Fibroblast of skin of scalp (primary cell): ENCODE results near the gene BAMBI.

Experiments used
- DNase-seq: peaks from one replicate; pipeline ENCODE4 v3.0.0-alpha.2; 2013

Gene BAMBI

DNA sequence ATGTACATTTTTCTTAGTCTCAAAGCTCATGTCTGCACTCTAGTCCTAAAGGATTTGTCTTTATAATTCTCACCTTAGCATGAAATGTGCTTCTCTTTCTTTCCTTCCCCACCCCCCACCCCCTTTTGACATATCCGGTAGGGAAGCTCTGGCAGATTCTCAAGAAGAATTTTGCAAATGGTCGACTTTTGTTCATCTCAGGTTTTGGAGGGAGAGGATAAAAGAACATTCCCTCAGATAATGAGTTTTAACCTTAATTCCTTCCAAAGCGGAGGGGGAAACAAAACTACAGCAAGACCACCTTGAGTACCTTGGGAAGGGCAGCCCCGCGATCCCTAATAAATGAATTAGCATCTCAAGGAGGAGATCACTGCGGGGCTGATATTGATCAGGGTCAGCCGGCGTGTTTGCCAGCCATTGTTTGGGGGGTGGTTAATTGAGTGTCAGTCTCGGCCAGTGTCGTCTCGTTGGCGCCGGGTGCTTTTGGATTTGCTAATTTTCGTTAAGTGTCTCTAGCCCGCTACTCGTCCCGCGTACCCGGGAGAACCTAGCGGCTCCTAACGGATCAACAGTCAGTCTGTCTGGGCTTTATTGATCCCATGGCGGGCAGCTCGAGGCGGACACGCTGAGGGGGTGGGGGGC, 874 bp upstream of the BAMBI start:
- DNase-seq = no peak

DNA sequence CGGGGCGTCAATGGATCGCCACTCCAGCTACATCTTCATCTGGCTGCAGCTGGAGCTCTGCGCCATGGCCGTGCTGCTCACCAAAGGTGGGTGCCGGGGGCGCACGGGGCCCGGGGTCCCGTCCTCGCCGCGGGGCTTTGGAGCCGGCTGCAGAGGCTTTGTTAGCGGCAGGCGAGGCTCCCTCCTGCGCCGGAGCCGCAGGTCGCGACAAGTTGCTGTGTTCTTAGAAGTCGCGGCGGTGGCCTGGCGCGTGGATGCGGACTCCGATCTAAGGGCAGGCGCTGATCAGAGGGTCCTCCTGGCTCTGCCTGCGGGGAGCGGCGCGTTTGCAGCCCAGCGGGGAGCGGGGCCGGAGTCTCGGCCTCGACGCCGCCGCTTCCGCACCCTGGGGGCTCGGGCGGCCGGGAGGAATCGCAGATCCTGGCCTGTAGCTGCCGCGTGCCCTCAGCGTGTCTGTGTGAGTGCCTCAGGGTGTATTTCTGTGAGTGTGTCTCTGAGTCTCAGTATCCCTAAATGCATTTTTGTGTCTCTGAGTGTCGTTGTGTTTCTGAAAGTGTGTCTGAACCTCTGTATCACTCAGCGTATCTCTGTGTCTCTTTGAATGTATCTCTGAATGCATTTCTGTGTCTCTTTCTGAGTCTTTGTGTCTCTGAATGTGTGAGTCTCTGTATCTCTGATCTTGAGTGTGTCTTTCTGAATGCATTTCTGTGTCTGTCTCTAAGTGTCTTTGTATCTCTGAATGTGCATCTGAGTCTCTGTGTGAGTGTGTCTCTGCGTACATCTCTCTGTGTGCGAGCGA, 766 bp downstream of the BAMBI start:
- DNase-seq = peak; percentile 32

DNA sequence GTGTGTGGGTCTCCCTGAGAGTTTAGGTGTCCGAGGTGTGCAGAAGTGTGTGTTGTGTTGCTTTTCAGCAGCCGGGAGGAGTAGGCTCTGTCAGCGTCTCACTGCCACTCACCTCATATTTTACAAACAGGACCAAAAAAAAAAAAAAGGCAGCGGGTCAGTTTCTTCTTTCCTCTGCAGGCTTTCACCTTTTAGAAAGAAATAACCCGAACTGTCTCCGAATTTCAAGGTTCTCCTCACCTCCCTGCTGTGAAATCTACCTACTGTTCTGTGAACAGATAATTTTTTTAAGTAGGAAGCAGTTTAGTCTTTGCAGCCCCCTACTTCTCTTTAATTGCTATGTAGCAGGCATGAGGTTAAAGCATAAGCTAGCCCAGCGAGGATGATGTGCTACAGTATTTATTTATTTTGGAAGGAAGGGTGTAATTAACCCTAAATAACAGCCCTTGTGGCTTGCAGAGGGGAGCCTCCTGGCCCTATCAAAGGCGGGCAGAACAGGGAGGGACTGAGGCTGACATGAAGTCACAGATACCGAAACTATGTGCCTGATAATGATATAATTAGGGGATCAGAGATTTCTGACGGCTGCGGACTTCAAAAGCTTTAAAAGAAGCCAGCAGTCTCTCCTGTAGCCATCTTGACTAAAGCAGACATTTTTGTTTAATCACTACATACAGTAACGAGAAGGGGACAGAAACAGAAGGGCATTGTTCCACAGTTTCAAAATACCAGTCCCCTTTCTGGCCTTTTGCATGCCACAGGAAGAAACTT, 1.6 kb downstream of the BAMBI start:
- DNase-seq = no peak

- DNase-seq = no peak
Measured at GRCh38 chr10:28679581-28680357, 2.4 kb downstream of the BAMBI start.

DNA sequence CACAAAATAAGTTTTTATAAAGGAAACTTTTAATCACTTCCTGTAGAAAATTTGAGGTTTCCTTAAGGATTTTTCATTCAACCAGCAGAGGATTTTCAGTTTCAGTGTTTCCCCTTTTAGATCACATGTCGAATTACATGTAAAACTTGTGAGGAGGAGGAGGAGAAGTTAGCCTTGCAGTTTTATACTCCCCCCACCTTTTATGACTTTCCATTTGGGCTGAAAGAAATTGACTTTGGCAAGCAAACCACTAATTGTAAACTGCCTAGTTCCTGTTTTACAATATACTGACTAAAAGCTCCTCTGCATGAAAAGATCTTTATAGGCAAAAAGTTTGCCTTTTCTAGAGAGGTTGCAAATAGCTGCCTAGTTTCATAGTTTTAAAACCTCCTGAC, 3.0 kb downstream of the BAMBI start:
- no peak for DNase-seq

DNA sequence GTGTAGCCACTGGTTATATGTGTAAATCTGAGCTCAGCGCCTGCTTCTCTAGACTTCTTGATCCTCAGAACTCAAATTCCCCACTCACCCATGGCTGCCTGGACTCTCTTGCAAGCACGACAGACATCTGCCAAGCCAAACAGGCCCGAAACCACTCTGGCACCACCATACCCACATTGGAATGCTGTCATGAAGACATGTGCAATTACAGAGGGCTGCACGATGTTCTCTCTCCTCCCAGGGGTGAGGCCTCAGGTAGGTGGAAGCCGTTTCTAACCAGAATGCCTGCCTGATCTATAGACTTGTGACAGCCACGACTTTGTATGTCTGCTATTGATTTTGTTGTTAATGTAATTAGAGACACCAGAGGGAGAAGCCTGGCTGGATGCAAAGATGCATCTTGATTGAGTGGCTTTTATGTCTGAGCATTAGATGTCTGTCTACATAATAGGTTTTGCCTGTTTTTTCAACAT, 4.0 kb downstream of the BAMBI start:
- no peak for DNase-seq

- no peak for DNase-seq
Measured at GRCh38 chr10:28681928-28682750, 4.8 kb downstream of the BAMBI start.

GRCh38 chr10:28684157-28684985, 7.0 kb downstream of the BAMBI start:
- no peak for DNase-seq

DNA sequence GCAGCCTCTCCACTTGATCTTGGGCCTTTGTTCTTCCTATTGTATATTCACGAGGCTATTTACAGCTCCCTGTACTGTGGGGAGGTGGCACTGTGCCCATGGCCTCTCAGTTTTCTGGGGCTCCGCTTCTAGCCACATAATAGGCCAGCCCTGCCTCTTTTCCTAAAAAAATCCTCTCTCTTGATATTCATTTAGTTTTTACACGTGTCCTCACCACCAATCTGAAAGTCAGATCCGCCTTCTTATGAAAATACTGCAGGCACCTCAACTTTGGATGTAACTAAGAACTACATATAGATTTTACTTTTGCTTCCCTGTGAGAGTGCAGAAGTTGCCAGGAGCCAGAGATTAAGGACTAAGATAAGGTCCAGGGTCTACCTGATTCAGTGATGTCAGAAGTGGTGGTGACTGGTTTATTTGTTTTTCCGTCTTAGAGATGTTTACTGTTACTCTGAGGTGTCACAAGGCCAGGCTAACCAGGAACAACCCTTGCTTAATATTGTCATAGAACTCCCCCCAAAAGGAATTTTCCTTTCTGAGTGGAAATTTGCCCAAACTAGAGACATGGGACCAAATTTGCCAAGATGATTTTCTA, 7.8 kb downstream of the BAMBI start:
- DNase-seq = no peak

DNA sequence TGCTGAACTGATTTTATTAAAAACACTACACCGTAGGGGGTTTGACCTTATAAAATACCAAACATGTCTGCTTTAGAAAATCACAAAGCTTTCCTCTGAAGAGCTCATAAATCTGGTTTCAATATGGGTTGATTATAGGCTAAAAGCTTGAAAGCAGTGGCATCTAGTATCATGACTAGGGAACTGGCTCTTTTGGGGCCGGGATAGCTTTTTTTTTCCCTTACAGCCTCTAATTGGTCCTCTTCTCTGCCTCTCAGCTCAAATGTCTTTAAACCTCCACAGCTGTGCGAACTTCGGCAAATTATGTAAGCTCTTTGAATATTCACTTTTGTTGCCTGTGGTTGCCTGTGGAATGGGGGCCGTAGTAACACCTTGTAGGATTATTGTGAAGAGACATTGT, 8.4 kb downstream of the BAMBI start:
- no peak for DNase-seq

GRCh38 chr10:28686835-28687682, 9.7 kb downstream of the BAMBI start:
- DNase-seq = no peak

DNA sequence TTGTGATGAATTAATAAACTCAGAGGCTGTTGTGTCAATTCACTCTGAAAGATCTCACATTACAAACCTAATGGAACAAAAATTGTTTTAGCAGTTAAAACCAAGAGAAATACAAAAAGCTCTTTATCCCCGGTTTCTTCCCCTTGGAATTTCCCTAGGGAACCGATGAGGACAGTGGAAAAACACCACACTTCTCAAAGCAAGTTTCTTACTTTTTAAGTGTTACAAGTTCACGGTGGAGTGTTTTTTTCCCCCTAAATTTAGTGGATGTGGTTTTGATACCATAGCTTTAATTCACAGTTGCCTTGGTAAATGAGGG, 10.3 kb downstream of the BAMBI start:
- no peak for DNase-seq

DNA sequence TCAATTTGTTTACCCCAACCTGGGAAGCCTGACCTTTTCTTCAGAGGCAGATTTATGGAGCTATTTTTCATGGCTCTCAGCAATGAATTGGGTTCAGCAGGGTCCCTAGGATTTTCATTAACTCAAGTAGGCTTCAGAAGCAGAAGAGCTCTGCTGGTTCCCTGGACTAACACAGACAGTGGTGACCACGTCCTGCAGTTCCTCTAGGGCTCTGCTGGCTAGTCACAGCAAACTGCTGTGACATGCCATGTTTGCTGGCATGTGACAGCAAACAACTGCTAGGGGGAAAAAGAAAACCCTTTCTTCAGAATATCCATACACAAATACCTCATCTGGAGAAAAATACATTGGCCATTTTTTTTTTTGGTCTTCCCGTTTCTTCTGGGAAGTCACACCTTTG, 13.2 kb downstream of the BAMBI start:
- no peak for DNase-seq

- no peak for DNase-seq
Measured at GRCh38 chr10:28691187-28691694, 13.9 kb downstream of the BAMBI start.

DNA sequence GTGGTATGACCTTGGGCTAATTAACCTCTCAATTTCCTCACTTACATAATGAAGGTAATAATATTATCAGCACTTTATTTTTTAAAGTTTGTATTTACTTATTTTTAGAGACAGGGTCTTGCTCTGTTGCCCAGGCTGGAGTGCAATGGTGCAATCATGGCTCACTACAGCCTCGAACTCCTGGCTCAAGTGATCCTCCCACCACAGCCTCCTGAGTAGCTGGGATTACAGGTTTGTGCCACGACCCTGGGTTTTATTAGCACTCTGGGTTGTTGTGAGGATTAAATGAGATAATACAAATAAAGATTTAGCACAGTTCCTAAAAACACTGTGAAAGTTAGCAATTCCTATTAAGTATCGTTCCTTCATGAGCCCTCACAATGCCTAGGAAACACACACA, 14.7 kb downstream of the BAMBI start:
- no peak for DNase-seq

DNA sequence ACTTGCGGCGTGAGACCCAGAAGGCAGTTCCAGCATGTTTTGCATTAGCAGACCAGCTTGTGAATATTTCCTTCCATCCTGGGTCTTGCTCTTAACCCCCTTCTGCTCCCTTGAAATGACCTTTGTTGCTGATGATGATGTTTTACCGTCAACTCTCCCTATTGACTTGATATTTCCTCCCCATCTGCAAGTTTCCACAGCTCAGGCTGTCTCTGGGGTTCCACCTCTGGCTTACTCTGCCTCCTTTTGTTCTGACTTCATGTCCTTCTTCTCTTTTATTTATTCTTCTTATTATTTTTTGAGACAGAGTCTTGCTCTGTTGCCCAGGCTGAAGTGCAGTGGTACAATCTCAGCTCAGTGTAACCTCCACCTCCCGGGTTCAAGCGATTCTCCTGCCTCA, 17.2 kb downstream of the BAMBI start:
- DNase-seq = no peak

DNA sequence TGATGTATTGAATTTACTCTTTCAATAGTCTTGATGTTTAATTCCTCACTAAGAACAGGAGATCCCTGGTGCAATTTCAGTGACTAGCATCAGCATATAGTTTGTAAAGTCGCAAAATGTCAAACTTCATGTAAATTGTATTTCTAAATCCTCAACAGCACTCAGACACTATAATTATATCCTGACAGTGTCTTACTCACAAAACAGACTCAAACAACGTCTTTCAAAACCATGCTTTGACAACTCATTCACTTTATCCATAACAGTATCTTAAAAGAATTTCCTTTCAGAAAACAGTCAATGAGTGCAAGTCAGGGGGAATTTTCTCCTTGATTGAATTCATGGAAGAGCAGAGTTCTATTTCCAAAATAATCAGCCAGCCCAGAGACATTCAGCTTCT, 20.8 kb downstream of the BAMBI start:
- no peak for DNase-seq

DNA sequence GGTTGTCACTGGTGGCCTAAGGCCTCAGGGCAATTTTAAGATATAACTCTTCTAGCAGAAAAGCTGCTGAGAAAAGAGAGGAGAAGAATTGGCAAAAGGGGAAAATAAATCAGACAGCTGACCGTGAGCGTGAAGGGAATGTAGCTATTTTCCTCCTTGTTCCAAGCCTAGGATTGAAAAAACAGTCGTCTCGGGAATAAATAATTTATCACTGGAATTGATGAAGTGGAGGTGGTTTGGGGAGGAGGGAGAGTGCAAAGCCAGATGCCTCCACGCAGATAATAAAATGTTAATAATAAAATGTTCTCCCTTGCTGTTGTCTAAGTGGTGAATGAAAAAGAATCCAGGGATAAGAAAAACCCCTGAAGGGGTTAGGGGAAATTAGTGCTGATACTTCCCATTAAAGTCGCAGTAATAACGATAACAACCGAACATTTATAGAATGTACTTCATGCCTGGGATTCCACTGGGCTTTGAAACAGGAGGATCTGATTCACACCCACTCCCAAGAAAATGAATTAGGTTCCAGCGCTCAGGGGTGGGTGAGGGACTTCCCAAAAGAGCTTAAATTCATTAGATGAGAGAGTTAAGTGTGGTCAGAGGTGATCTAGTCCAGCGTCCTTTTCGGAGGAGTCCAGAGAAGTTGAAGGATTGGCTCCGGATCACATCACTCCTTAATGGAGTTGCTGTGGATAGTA, 27.3 kb downstream of the BAMBI start:
- DNase-seq = no peak

DNA sequence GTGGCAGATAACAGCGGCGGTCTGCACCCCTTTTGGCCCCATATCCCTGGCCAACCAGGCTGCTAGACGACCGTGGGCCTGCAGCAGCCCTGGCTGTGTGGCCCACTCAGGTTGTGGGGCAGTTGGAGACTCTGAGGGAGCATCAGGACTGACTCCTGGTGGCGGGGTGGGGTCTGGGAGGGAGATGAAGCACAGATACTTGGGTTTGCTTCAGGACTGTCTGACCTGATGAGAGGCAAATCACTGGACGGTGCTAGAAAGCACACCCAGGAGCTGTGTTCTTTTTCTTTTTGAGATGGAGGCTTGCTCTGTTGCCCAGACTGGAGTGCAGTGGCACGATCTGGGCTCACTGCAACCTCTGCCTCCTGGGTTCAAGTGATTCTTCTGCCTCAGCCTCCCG, 28.2 kb downstream of the BAMBI start:
- DNase-seq = no peak
